Measurements from ENCODE around the gene EXOSC7. TPM values are rescaled to one million over a fixed set of nuclear protein-coding genes. Genes with fewer than 3 reads are reported as not detected.

Gene EXOSC7
- total and polyA plus RNA-seq, 7 donors = 27.8 to 54.8 (median 39.4) TPM

GRCh38 chr3:44930911-44931310 is 45.1 kb upstream of the EXOSC7 start:
- ATAC-seq (no peak), DNase-seq (no peak)
- 90 to 98% (median 97%) methylated on average over 2 of the region's 2 CpGs for WGBS, 3 donors
- intact Hi-C loops (cut with DNase I) = no loop called here
- Histone ChIP-seq H3K9me3 (no peaks in the 10 kb centered on the region), H3K4me3 (no peak overlapping the region), H3K36me3 (ENCODE audit: insufficient read depth in 1 of 2, low read depth in 1 of 2) (peaks cover 4 to 77% of the 10 kb centered on the region in 2 donors), H3K27ac (no peak overlapping the region), H3K27me3 (ENCODE audit: insufficient read depth in 3 of 3, low read length in 2 of 3) (no peaks in the 10 kb centered on the region), H3K4me1 (no peaks in the 10 kb centered on the region)
- TF ChIP-seq CTCF (IDR thresholded peaks at IDR 0.05) = no peak

GRCh38 chr3:44931791-44932190 is 44.3 kb upstream of the EXOSC7 start:
- intact Hi-C loops (cut with DNase I) = no loop called here
- TF ChIP-seq CTCF (IDR thresholded peaks at IDR 0.05) = no peak
- H3K27me3 ChIP-seq (ENCODE audit: insufficient read depth in 3 of 3, low read length in 2 of 3) = no peaks in the 10 kb centered on the region
- DNase-seq = no peak
- H3K27ac ChIP-seq = no peak overlapping the region
- ATAC-seq = no peak
- H3K36me3 ChIP-seq (ENCODE audit: insufficient read depth in 1 of 2, low read depth in 1 of 2) = peaks cover 4 to 69% of the 10 kb centered on the region in 2 donors
- H3K9me3 ChIP-seq = no peaks in the 10 kb centered on the region
- H3K4me3 ChIP-seq = no peak overlapping the region
- WGBS, 3 donors = 75 to 87% (median 79%) methylated on average over 2 of the region's 2 CpGs
- no peaks in the 10 kb centered on the region for H3K4me1 ChIP-seq

DNA sequence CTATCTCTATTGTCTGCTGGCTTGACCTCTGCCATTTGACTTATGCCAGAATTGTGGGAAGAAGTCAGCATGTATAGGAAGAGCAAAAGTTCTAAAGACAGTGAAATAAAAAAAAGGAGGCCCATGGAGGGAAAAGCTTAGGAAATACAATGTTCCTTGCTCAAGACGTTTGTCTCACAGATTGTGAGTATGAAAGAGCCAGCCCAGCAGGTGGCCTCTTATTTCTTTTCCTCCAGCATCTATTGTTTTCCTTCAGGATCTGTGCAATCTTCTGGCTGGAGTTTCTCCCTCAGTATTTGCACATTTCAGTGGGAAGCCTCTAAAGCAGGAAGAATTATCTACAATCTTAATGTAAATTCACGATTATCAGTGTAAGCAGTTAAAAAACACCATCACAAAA is 43.8 kb upstream of the EXOSC7 start:
- intact Hi-C loops (cut with DNase I) = no loop called here
- Histone ChIP-seq H3K4me1 (no peaks in the 10 kb centered on the region), H3K36me3 (ENCODE audit: insufficient read depth in 1 of 2, low read depth in 1 of 2) (peaks cover 4 to 65% of the 10 kb centered on the region in 2 donors), H3K27me3 (ENCODE audit: insufficient read depth in 3 of 3, low read length in 2 of 3) (no peaks in the 10 kb centered on the region), H3K4me3 (no peak overlapping the region), H3K9me3 (no peaks in the 10 kb centered on the region), H3K27ac (no peak overlapping the region)
- DNase-seq = no peak
- no peak for TF ChIP-seq CTCF (IDR thresholded peaks at IDR 0.05)
- 50 to 69% (median 66%) methylated on average over 2 of the region's 2 CpGs for WGBS, 3 donors
- ATAC-seq = no peak

DNA sequence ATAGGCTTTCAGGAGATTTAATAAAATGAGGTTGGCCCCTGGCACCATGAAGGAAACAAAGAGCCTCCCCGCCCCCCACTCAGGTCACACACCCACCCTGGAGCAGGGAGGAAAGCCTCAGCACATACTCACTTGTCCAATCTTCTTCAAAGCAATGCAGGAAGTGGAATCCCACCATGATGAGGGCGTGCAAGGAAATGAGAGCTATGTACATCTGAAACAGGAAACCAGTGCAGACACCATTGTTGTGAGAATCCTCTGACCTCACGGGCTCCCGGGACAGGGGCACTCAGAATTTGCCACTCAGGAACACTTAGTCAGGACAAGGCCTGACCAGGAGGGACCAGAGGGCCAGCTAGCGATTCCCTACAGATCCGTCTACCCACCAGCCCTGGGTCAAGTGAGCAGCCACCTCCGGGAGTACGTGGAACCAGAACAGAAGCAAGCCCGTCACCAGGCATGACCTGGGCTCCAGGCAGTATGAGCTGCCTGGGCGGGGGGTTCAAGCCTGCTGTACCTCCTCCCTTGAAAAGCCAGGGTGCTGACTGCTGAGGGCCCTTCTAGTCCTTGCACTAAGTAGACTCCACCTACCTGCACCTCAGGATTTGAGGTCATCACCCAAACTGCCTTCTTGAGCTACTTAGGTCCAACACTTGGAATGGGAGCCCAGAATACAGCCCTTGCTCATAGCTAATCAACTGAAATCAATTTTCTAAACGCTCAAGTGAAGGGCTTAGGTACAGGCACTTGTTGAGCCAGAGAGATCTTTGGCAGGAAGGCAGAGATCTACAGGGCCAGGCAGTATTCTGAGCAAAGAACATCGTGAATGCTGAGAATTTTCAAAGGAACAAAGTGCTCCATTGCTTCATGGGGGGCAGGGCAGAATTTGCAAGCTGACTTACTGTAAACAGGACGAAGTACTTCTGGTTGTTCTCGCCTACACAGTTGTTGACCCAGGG is 42.8 kb upstream of the EXOSC7 start:
- ATAC-seq (no peak), DNase-seq (no peak)
- Histone ChIP-seq H3K9me3 (no peaks in the 10 kb centered on the region), H3K4me3 (no peak overlapping the region), H3K36me3 (ENCODE audit: insufficient read depth in 1 of 2, low read depth in 1 of 2) (peaks cover 4 to 57% of the 10 kb centered on the region in 2 donors), H3K4me1 (no peaks in the 10 kb centered on the region), H3K27ac (no peak overlapping the region), H3K27me3 (ENCODE audit: insufficient read depth in 3 of 3, low read length in 2 of 3) (no peaks in the 10 kb centered on the region)
- intact Hi-C loops (cut with DNase I) = no loop called here
- TF ChIP-seq CTCF (IDR thresholded peaks at IDR 0.05) = no peak
- WGBS, 3 donors = 89 to 91% (median 90%) methylated on average over 14 of the region's 14 CpGs

Measured in psoas muscle (tissue), 8 donors.